GM18907 (cell line): ENCODE data around the gene CDK17.

Source experiments
- ATAC-seq: cut with Tn5 transposase; IDR thresholded peaks from one replicate; pipeline ENCODE4 v1.9.1; 2021; ENCODE audit warnings: mild to moderate bottlenecking, moderate library complexity; ENCODE audit not compliant: unreplicated experiment

CDK17 gene

GRCh38 chr12:96241846-96242256 is 158.4 kb downstream of the CDK17 start:
- ATAC-seq = no peak

GRCh38 chr12:96241431-96241830 is 158.8 kb downstream of the CDK17 start:
- ATAC-seq = no peak

GRCh38 chr12:96240656-96241055 is 159.6 kb downstream of the CDK17 start:
- ATAC-seq = no peak

GRCh38 chr12:96239711-96240635 is 160.3 kb downstream of the CDK17 start:
- ATAC-seq = no peak

GRCh38 chr12:96238336-96239047 is 161.7 kb downstream of the CDK17 start:
- no peak for ATAC-seq

- ATAC-seq = no peak
Observed at GRCh38 chr12:96237465-96238077, 162.7 kb downstream of the CDK17 start.

- no peak for ATAC-seq
Observed at GRCh38 chr12:96237035-96237434, 163.2 kb downstream of the CDK17 start.

- ATAC-seq = no peak
Observed at GRCh38 chr12:96236221-96236822, 163.9 kb downstream of the CDK17 start.

- ATAC-seq = no peak
Observed at GRCh38 chr12:96235484-96235826, 164.8 kb downstream of the CDK17 start.

- ATAC-seq = no peak
Observed at GRCh38 chr12:96234591-96235483, 165.4 kb downstream of the CDK17 start.

GRCh38 chr12:96233939-96234461 is 166.2 kb downstream of the CDK17 start:
- no peak for ATAC-seq

GRCh38 chr12:96233168-96233567 is 167.1 kb downstream of the CDK17 start:
- no peak for ATAC-seq

GRCh38 chr12:96230646-96231045 is 169.6 kb downstream of the CDK17 start:
- ATAC-seq = no peak

- no peak for ATAC-seq
Observed at GRCh38 chr12:96228566-96229248, 171.5 kb downstream of the CDK17 start.
